Superior temporal gyrus (tissue), 1 donor: ENCODE measurements around the gene LSM12.
"Not testable (repeated sequence)": the region's sequence is repeated elsewhere in the genome, so short reads cannot be mapped to it uniquely, and the experiment has no call there.

ENCODE experiments used
- DNase-seq: peaks from one replicate; pipeline ENCODE4 v3.0.0-alpha.2; 2016; ENCODE audit errors: extremely low spot score

The LSM12 gene

DNA sequence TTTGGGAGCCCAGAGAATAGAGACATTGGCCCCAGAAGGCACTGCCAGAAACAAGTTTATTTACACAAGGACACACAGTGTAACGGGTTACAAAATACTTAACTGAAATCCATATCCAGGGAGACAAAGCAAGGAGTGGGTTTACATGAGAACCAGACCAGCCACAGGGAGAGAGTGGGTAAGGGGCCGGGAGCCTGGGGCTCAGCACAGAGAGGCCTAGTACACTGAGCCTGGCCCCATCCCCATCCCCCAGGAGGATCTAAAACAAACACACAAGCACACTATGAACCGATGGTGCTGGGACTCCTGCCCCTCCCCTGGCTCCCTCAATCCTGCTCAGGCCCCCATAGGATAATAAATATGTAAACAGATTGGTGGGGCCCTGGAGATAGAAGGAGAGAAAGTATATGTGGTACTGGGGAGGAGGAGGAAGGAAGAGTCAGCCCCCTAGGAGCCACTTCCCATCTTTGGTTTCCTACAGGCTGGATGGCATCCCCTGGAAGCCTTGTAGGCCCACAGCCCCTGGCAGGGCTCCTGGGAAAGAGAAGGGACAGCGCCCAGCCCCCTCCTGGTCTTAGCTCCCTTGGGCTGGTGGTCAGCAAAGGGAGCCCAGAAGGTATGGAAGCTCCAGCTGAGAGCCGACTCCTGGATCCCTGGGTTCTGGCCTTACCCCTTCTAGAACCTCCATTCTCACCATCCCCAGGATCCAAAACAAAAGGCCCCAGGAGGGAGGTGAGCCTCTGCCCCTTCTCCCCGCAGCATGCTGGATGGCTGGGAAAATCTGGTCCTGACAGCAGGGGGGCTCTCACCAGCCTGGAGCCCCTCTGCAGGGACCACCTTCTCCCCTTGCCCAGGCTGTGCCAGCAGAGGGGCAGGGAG is 10.5 kb upstream of the LSM12 start:
- no peak for DNase-seq

GRCh38 chr17:44075598-44076293 is 9.3 kb upstream of the LSM12 start:
- no peak for DNase-seq

DNA sequence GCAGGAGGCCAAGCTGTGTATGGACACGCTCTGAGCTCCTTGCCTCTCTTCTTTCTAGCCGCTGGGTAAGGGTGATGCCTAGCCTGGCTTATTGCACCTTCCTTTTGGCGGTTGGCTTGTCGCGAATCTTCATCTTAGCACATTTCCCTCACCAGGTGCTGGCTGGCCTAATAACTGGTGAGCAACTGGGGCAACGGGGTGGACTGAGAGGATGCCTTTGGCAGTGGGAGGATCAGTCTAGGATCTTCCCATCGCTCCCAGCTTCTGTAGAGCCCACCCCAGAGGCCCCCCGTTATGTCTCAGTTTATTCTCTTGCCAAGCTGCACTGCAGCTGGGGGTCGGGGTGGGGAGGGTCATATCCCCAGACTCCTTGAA is 8.4 kb upstream of the LSM12 start:
- DNase-seq, result no peak

DNA sequence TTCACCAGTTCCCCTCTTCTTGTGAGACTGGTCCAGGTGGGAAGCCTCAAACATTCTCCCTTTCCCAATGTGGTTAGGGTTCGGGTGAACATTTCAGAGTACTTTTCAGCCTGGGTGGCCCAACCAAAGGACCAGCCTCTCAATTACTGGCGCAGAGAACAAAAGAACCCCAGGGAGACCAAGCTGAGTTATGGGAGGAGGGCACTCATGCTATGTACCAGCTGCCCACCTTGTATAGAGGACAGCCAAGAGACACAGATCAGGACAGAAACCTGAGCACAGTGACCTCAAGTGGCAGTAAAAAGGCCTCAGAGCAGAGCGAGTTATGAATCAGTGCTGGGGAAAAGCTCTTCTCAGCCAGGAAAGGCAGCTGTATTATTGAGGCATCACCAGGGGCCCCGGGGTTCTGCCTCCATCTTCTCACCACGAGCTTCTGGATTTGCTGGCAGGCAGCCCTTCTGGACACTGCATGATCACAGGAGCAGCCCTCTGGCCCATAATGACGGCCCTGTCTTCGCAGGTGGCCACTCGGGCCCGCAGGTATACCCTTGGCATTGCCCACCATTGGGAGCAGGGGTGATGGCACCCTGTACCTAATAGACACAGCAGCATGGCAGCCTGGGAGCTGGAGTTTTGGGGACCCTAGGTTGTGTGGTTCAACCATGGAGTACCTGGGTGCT is 7.9 kb upstream of the LSM12 start:
- no peak for DNase-seq

- DNase-seq, result no peak
Observed at GRCh38 chr17:44071772-44072171, 5.3 kb upstream of the LSM12 start.

GRCh38 chr17:44071198-44071520 is 4.7 kb upstream of the LSM12 start:
- DNase-seq, result no peak

DNA sequence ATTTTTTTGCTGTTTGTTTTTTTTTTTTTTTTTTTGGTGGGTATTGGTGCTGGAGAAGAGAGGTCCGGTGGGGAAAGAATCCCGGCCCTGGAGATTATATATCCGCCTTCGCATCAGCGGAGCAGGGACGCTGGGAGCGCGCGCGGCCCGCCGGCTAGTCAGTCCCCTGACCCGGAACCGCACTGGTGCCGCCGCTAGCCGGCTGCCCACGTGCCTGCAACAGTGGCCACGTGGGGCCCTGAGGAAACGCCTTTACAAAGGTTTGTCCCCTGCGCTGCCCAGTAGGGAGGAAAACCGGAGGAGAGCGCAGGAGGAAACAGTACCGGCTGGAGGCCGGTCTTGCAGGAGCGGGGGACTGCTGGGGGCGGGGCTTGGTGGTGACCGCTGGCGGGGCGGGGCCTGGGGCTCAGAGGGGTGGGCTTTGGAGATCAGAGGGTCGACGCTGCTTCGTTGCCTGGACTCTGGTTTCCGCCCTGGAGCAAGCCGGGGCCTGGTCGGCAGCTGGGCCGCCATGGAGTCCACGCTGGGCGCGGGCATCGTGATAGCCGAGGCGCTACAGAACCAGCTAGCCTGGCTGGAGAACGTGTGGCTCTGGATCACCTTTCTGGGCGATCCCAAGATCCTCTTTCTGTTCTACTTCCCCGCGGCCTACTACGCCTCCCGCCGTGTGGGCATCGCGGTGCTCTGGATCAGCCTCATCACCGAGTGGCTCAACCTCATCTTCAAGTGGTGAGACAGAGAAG is 4.2 kb upstream of the LSM12 start, which contains the start of gene G6PC3:
Gene G6PC3, plus strand, starts transcription at position 281 of the 743 bp plus-strand sequence. Its CDS starts 231 bp downstream, at position 512.
- DNase-seq, result peak; percentile 98

GRCh38 chr17:44069974-44070454 is 3.5 kb upstream of the LSM12 start:
- DNase-seq, result no peak

DNA sequence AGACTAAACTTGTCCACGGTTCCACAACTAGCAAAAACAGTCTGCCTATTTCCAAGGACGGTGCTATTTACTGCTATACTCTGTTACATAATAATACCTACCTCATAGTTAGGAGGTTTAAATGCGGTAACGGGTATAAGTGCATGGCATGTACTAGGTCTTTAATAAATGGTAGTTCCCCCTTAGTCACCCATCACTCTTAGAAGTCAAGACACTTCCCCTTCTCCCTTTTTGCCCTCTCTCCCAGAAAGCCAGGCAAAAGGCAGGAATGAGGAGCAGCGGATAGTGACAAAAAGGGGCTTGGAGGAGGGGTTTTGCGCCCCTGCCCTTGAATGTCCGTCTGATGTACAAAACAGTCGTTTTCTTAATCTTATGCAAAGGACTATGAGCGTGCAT is 1.1 kb upstream of the LSM12 start:
- DNase-seq, result no peak

- no peak for DNase-seq
Observed at GRCh38 chr17:44065668-44066203, 735 bp downstream of the LSM12 start.

GRCh38 chr17:44063704-44064639 is 2.5 kb downstream of the LSM12 start:
- no peak for DNase-seq

- no peak for DNase-seq
Observed at GRCh38 chr17:44062871-44063270, 3.6 kb downstream of the LSM12 start.

- no peak for DNase-seq
Observed at GRCh38 chr17:44061446-44061845, 5.0 kb downstream of the LSM12 start.

GRCh38 chr17:44059101-44059892 is 7.2 kb downstream of the LSM12 start:
- no peak for DNase-seq

DNA sequence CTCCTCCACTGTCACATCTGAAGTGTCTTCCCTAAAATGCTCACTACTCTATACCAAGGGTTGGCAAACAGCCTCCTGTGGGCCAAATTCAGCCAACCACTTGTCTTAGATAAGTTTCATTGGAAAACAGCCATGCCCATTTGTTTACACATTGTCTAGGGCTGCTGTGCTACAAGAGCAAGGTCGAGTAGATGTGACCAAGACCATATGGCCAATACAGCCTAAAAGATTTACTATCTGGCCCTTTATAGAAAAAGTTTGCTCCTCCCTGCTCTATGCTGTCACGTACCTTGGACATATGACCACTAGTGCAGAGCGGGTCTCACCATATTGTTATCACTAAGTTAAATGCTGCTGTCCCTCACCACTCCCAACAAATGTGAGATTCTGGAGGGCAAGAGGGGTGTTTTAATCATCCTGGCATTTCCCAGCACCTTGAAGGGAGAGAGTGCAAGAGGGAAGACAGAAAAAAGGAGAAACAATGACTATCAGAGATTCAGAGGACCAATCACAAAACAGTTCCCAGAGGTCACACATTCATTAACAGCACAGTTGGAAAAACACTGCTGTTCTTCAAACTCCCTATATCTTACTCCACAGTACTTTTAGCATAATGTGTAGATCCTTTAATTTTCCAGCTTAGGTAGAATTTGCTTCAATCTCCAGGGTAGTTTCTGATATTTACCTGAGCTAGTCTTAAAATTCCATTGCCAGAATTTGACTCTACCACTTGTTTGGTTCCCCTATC is 13.2 kb downstream of the LSM12 start:
- DNase-seq, result no peak

DNA sequence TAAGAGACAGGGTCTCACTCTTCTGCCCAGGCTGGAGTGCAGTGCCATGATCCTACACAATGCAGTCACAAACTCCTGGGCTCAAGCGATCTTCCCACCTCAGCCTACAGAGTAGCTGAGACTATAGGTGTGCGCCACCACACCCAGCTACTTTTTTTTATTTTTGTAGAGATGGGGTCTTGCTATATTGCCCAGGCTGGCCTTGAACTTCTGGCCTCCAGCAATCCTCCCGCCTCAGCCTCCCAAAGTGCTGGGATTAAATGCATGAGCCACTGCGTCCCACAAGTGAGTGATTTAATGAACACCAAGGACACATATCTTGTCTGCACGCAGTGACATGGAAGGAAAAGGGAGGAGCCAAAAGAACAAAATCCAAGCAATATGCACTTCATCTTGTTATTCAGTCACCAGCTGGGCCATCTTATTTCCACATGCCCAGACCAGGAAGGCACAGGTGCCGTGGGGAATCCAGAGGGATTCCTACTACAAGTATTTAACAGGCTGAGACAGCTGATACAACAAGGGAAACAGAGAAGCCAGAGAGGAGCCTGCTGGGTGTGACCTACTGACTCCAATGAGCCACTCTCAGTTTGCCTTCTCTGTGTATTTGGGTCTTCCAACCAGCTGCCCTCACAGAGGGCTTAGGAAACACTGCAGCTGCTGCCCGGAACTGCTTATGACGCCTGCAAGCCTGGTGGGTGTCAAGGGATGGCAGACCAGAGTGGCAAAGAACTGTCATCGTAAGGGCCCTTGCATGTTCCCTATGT is 17.0 kb downstream of the LSM12 start:
- no peak for DNase-seq

DNA sequence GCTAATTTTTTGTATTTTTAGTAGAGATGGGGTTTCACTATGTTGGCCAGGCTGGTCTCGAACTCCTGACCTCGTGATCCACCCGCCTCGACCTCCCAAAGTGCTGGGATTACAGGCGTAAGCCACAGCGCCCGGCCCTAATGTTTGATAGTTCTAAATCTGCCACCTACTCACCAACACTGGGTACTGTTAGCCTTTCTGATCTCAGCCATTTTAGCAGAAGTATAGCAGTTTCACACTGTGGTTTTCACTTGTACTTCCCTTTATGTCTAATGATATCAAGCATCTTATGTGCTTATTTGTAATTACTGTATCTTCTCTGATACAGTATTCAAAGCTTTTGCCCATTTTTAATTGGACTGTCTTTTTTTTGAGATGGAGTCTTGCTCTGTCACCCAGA is 19.6 kb downstream of the LSM12 start:
- DNase-seq, result not testable (repeated sequence)

DNA sequence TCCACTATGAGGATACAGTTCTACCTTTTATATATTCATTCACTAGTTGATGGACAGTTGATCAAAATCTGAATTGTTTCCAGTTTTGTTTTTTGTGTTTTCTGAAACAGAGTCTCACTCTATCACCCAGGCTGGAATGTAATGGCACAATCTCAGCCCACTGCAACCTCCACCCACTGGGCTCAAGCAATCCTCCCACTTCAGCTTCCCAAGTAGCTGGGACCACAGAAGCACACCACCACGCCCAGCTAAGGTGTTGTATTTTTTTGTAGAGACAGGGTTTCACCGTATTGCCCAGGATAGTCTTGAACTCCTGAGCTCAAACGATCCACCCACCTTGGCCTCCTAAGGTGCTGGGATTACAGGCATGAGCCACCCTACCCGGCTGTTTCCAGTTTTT is 21.0 kb downstream of the LSM12 start:
- DNase-seq, result no peak
